GM19467 (cell line): ENCODE measurements around the gene COL25A1.
"Not testable (repeated sequence)": the region's sequence is repeated elsewhere in the genome, so short reads cannot be mapped to it uniquely, and the experiment has no call there.

Experiments
- ATAC-seq: cut with Tn5 transposase; IDR thresholded peaks from one replicate; pipeline ENCODE4 v1.9.1; 2021; ENCODE audit warnings: mild to moderate bottlenecking, moderate library complexity; ENCODE audit not compliant: unreplicated experiment

Gene COL25A1

GRCh38 chr4:109070677-109071076 is 231.8 kb downstream of the COL25A1 start:
- not testable (repeated sequence) for ATAC-seq

GRCh38 chr4:109067508-109068235 is 234.8 kb downstream of the COL25A1 start:
- no peak for ATAC-seq

- ATAC-seq, result no peak
These were observed 237.5 kb downstream of the COL25A1 start for GRCh38 chr4:109065006-109065405.

GRCh38 chr4:109053257-109053656 is 249.2 kb downstream of the COL25A1 start:
- ATAC-seq, result no peak

GRCh38 chr4:109052821-109053220 is 249.6 kb downstream of the COL25A1 start:
- ATAC-seq, result no peak

- no peak for ATAC-seq
These were observed 251.4 kb downstream of the COL25A1 start for GRCh38 chr4:109051054-109051453.

GRCh38 chr4:109049926-109050325 is 252.5 kb downstream of the COL25A1 start:
- no peak for ATAC-seq

- ATAC-seq, result no peak
These were observed 255.8 kb downstream of the COL25A1 start for GRCh38 chr4:109046471-109047201.

- ATAC-seq, result no peak
These were observed 258.0 kb downstream of the COL25A1 start for GRCh38 chr4:109044431-109044830.

- ATAC-seq, result no peak
These were observed 259.2 kb downstream of the COL25A1 start for GRCh38 chr4:109043286-109043685.

GRCh38 chr4:109041463-109042360 is 260.7 kb downstream of the COL25A1 start:
- ATAC-seq, result no peak

GRCh38 chr4:109040441-109040840 is 262.0 kb downstream of the COL25A1 start:
- no peak for ATAC-seq

- no peak for ATAC-seq
These were observed 265.4 kb downstream of the COL25A1 start for GRCh38 chr4:109037026-109037425.

GRCh38 chr4:109033993-109034392 is 268.5 kb downstream of the COL25A1 start:
- no peak for ATAC-seq

GRCh38 chr4:109032671-109033070 is 269.8 kb downstream of the COL25A1 start:
- no peak for ATAC-seq

- no peak for ATAC-seq
These were observed 272.5 kb downstream of the COL25A1 start for GRCh38 chr4:109029987-109030386.

- ATAC-seq, result no peak
These were observed 275.4 kb downstream of the COL25A1 start for GRCh38 chr4:109027016-109027500.

GRCh38 chr4:109026588-109026987 is 275.9 kb downstream of the COL25A1 start:
- ATAC-seq, result no peak

- no peak for ATAC-seq
These were observed 276.9 kb downstream of the COL25A1 start for GRCh38 chr4:109025471-109026076.

GRCh38 chr4:109022961-109023360 is 279.5 kb downstream of the COL25A1 start:
- ATAC-seq, result no peak

- not testable (repeated sequence) for ATAC-seq
These were observed 280.8 kb downstream of the COL25A1 start for GRCh38 chr4:109021630-109022029.
